ENCODE results near the gene CAPN14. TPM values are rescaled to one million over a fixed set of nuclear protein-coding genes. Genes with fewer than 3 reads are reported as not detected.

CAPN14 gene
- total and polyA plus RNA-seq, 7 donors = 0.16 to 0.27 (median 0.24) TPM; not detected in 3

DNA sequence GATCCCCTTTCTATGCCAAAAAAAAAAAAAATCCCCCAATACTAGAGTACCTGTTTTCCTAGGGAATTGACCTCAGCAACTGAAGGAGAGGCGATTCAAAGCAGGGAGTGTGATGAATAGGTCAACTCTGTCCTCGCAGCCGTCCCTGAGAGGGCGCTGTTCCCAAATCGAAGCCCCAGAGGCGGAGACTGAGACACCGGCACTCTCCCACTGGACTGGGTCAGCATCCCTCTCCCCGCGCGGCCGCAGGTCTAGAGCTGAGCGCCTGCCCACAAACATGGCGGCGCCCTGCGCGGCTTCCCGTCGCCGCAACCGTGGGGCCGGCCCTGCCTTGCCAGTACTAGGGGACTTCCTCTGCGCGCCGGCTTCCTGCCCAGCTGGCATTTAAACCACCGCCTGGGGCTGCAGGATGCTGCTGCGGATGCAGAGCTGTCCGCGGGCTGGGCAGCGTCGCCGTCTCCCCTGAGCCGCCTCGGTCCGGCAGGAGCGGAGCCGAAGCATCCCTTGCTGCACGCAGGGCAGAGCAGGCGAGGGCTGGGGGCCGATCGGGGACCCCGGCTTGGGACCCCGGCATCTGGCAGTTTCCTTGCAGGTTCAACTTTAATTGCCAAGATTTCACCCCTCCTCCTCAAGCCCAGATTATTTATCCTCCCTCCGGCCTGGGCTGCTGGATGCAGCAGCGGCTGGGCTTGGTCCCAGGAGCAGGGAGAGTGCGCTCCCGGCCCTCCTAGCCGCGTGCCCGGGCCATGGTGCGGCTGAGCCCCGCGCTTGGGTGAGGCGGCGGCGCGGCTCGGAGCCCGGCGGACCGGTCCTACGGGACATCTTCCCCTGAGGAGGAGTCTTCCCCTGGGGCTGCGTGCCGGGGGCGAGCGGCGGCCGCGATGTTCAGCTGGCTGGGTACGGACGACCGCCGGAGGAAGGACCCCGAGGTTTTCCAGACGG, 16.7 kb upstream of the CAPN14 start, which contains the start of gene EHD3:
Gene EHD3 (plus strand): TSS at position 412 of the 942 bp plus-strand sequence. CDS start 470 bp downstream, at position 882.
- H3K27ac ChIP-seq = peak within 1 kb of the TSS; percentile 14 to 76 (median 62)
- 4 to 5% methylated on average over 74 of the region's 74 CpGs for WGBS, 2 donors
- TF ChIP-seq, protein P1, sequence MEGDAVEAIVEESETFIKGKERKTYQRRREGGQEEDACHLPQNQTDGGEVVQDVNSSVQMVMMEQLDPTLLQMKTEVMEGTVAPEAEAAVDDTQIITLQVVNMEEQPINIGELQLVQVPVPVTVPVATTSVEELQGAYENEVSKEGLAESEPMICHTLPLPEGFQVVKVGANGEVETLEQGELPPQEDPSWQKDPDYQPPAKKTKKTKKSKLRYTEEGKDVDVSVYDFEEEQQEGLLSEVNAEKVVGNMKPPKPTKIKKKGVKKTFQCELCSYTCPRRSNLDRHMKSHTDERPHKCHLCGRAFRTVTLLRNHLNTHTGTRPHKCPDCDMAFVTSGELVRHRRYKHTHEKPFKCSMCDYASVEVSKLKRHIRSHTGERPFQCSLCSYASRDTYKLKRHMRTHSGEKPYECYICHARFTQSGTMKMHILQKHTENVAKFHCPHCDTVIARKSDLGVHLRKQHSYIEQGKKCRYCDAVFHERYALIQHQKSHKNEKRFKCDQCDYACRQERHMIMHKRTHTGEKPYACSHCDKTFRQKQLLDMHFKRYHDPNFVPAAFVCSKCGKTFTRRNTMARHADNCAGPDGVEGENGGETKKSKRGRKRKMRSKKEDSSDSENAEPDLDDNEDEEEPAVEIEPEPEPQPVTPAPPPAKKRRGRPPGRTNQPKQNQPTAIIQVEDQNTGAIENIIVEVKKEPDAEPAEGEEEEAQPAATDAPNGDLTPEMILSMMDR (IDR thresholded peaks at IDR 0.05) = peak in 3 of 4 experiments; percentile 19 to 46 (median 29)
- TF ChIP-seq POLR2A (IDR thresholded peaks at IDR 0.05) (no peak), EP300 (IDR thresholded peaks at IDR 0.05) (no peak), POLR2AphosphoS5 (IDR thresholded peaks at IDR 0.05) (peak in 3 of 4 donors; percentile 12 to 38 (median 25))
- H3K4me3 ChIP-seq = peak within 1 kb of the TSS; percentile 28 to 68 (median 64)
- no peaks in the 10 kb centered on the region for H3K36me3 ChIP-seq
- H3K4me1 ChIP-seq = peaks cover 0 to 34% (median 20%) of the 10 kb centered on the region in 4 donors
- DNase-seq = peak; percentile 91
- intact Hi-C loops (cut with DNase I) = loop anchor here (2.0 kb wide), 1 partner anchor 99 kb away; no protein-coding TSS in a partner anchor
- no peaks in the 10 kb centered on the region for H3K9me3 ChIP-seq
- no peaks in the 10 kb centered on the region for H3K27me3 ChIP-seq

- peak overlapping the region in 2 of 4 donors; percentile 66 to 68 for H3K4me3 ChIP-seq
- 85 to 95% methylated on average over 1 of the region's 1 CpG for WGBS, 2 donors
- intact Hi-C loops (cut with DNase I) = loop anchor here (2.0 kb wide), 1 partner anchor 100 kb away; no protein-coding TSS in a partner anchor
- TF ChIP-seq, protein P1 (IDR thresholded peaks at IDR 0.05) = no peak
- TF ChIP-seq EP300 (IDR thresholded peaks at IDR 0.05) (no peak), POLR2AphosphoS5 (IDR thresholded peaks at IDR 0.05) (no peak), POLR2A (IDR thresholded peaks at IDR 0.05) (no peak)
- H3K36me3 ChIP-seq = no peaks in the 10 kb centered on the region
- no peaks in the 10 kb centered on the region for H3K27me3 ChIP-seq
- DNase-seq = no peak
- H3K27ac ChIP-seq = no peak overlapping the region
- H3K4me1 ChIP-seq = peaks cover 0 to 28% (median 14%) of the 10 kb centered on the region in 4 donors
- no peaks in the 10 kb centered on the region for H3K9me3 ChIP-seq
These were observed 15.9 kb upstream of the CAPN14 start for GRCh38 chr2:31233231-31233630.

DNA sequence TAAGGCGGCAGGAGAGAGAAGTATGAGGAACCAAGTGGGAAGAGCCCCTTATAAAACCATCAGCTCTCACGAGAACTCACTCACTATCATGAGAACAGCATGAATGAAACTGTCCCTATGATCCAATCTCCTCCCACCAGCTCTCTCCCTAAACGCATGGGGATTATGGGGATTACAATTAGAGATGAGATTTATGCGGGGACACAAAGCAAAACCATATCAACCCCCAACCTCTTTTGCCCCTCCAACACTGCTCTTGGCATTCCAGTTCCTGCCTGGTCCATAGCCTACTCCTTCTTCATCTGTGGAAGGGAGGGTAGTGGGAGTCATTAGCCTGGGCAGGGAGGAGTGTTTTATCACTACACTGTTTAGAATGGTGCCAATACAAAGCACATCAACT, 15.3 kb upstream of the CAPN14 start:
- H3K9me3 ChIP-seq = no peaks in the 10 kb centered on the region
- no peaks in the 10 kb centered on the region for H3K36me3 ChIP-seq
- H3K4me3 ChIP-seq = no peak overlapping the region
- H3K27me3 ChIP-seq = no peaks in the 10 kb centered on the region
- 79 to 82% methylated on average over 4 of the region's 4 CpGs for WGBS, 2 donors
- TF ChIP-seq, protein P1 (IDR thresholded peaks at IDR 0.05) = no peak
- TF ChIP-seq EP300 (IDR thresholded peaks at IDR 0.05) (no peak), POLR2A (IDR thresholded peaks at IDR 0.05) (no peak), POLR2AphosphoS5 (IDR thresholded peaks at IDR 0.05) (no peak)
- intact Hi-C loops (cut with DNase I) = loop anchor here (2.0 kb wide), 1 partner anchor 100 kb away; no protein-coding TSS in a partner anchor
- H3K27ac ChIP-seq = no peak overlapping the region
- DNase-seq = no peak
- H3K4me1 ChIP-seq = peaks cover 0 to 25% (median 12%) of the 10 kb centered on the region in 4 donors

DNA sequence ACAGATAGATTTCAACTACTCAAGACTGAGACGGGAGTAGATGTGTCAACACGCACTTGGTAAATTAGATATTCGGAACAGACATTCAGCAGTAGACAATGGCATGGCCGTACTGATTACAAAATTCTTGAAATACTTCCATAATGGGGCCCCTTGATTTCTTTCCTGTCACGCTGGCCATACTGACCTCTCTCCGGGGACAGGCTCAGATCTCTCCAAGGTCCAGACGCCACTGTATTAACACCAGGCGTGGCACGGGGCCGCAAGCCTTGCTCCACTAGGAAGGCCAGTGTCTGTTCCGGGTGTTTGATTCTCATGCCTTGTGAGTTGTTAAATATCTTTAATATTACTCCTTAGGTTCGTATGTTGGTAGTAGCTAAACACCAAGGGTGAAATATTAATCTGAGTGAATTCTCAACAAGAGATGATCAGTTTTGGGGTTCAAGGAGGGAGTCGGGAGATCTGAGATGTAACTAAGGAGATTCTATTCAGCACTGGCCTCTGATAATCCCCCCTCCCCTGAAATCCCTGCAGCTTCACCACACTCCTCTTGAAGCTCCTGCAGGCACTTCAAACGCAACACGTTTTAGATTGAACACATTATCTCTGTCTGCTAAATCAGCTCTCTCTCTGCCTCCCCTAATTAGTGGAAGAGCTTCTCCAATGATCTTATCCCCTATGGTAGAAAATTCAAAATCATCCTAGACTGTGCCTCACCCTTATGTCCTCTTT, 14.4 kb upstream of the CAPN14 start:
- Histone ChIP-seq H3K36me3 (no peaks in the 10 kb centered on the region), H3K4me1 (peaks cover 0 to 25% (median 12%) of the 10 kb centered on the region in 4 donors), H3K4me3 (no peak overlapping the region), H3K9me3 (no peaks in the 10 kb centered on the region), H3K27ac (no peak overlapping the region), H3K27me3 (no peaks in the 10 kb centered on the region)
- TF ChIP-seq EP300 (IDR thresholded peaks at IDR 0.05) (no peak), POLR2AphosphoS5 (IDR thresholded peaks at IDR 0.05) (no peak), POLR2A (IDR thresholded peaks at IDR 0.05) (no peak)
- TF ChIP-seq, protein P1 (IDR thresholded peaks at IDR 0.05) = no peak
- intact Hi-C loops (cut with DNase I) = loop anchor here (2.0 kb wide), 1 partner anchor 101 kb away; no protein-coding TSS in a partner anchor
- DNase-seq = no peak
- WGBS, 2 donors = 83 to 87% methylated on average over 15 of the region's 15 CpGs

Data from sigmoid colon (tissue), 7 donors.